Measurements from ENCODE around the gene PTRH2.
"Not testable (repeated sequence)": the region's sequence is repeated elsewhere in the genome, so short reads cannot be mapped to it uniquely, and the experiment has no call there.

PTRH2 gene

DNA sequence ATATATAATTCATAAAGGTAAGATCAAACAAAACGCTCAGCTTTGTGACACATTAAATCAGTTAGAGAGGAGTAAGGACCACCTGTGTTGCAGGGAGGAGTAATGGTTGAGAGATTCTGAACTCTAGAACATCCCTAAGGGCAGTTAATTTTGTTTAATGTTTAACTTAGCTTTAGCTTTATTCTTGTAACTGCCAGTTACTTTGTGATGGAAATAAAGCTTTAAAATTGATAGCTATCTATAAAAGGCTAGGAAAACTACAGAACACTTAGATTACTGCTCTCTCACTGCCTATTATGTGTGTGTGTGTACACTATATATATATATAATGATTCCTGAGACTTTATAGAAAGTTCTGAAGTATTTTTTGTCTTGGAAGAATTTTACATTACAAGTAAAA, 37.8 kb downstream of the PTRH2 start:
- DNase-seq (ENCODE audit: low spot score): no peak

DNA sequence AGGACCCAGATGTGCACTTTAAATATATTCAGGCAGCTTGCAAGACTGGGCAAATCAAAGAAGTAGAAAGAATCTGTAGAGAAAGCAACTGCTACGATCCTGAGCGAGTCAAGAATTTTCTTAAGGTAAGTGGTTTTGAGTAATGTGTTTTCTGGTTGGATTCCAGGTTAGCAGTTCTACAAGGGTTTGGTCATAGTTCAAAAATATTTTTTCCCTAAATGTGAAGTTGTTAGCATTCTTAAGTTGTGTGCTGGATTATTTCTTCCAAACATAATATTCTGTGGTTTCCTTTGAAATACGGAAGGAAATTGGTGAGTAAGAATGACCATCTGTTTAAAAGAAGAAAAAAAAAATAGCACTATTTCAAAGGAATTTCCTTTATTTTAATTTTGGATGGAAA, 38.4 kb downstream of the PTRH2 start:
- DNase-seq (ENCODE audit: low spot score): no peak

DNA sequence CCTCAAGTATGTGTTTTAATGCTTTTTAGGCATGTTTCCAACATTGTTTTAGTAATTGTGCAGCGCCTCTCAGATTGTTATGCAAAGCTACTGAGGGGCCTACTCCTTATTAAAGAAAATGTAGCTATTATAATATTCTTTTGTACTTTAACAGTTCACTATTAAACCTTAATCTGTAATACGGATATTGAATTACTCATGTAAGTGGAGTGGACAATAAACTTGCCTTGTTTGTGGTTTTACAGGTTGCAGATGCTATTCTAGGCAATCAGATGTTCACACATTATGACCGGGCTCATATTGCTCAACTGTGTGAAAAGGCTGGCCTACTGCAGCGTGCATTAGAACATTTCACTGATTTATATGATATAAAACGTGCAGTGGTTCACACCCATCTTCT, 41.0 kb downstream of the PTRH2 start:
- DNase-seq (ENCODE audit: low spot score): no peak

DNA sequence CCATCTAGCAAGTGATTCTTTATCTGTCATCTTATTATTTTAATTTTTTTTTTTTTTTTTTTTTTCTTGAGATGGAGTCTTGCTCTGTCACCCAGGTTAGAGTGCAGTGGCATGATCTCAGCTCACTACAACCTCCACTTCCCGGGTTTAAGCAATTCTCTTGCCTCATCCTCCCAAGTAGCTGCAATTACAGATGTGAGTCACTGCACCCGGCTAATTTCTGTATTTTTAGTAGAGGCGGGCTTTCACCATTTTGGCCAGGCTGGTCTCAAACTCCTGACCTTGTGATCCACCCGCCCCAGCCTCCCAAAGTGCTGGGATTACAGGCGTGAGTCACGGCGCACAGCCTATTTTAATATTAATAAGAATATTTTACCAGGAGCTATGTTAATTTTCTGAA, 50.6 kb downstream of the PTRH2 start:
- not testable (repeated sequence) for DNase-seq (ENCODE audit: low spot score)

DNA sequence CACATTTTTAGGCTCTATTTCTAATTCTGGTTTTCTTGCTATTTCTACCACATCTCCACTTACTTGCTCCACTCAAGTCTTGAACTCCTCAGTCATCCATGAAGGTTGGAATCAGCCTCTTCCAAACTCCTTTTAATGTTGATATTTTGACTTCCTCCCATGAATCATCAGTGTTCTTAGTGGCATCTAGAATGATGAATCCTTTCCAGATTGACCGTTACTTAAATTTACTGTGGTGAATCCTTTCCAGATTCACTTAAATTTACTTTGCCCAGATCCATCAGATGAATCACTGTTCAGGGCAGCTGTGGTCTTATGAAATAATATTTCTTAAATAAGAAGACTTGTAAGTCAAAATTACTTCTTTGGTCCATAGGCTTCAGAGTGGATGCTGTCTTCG, 55.1 kb downstream of the PTRH2 start:
- no peak for DNase-seq (ENCODE audit: low spot score)

DNA sequence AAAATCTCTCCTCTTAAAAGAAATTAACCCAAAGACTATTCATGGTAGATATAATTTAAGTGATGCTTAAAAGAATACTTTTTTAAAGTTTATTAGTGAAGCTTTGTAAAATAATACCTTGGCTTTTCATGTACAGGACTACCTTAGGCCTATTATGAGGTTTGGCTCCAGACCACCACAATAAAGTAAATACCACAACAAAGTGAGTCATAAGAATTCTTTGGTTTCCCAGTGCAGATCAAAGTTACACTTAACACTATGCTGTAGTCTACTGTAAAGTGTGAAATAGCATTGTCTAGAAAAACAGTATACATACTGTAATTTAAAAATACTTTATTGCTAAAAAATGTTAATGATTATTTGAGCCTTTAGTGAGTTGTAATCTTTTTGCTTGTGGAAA, 55.9 kb downstream of the PTRH2 start:
- no peak for DNase-seq (ENCODE audit: low spot score)

DNA sequence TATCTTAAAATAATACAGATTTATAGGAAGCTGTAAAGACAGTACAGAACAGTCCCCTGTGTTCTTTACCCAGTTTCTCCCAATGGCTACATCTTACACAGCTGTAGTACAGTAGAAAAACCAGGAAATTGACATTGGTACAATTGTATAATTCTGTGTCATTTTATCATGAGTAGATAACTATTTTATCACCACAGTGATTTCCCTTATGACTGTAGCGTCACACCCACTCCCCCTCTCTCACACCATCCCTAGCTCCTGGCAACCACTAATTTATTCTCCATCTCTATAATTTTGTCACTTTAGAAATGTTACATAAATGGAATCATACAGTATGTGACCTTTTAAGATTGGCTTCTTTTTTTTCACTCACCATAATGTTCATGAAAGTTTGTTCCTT, 56.6 kb downstream of the PTRH2 start:
- no peak for DNase-seq (ENCODE audit: low spot score)

DNA sequence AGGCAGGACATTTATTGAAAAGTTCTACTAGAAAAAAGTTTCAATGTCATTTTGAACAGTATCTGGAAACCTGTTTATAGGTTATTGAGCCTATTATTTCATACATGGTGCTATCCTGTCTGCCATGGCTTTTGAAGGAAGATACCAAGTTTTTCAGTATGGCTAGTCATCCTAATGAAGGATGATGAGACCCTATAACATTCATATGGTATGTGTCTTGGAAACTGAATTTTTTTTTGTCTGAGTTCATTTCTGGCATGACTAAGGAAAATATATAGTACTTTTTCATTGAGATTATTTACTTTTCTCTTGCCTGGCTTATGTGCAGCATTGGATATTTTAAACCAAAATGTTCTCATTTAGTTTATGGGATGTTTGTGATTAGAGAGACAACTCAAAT, 57.3 kb downstream of the PTRH2 start:
- DNase-seq (ENCODE audit: low spot score): no peak

Data from NAMALWA (cell line).